ENCODE data around the gene CFAP46. TPM values are rescaled to one million over a fixed set of nuclear protein-coding genes. Genes with fewer than 3 reads are reported as not detected.

The CFAP46 gene
- total and polyA plus RNA-seq, 2 of the 4 experiments (the other 2 are of a cell fraction) = 1.3 to 1.8 TPM

GRCh38 chr10:132916421-132916841 is 25.9 kb downstream of the CFAP46 start:
- Histone ChIP-seq H3K27ac (ENCODE audit: insufficient read depth, low read length) (no peak overlapping the region), H3K79me1 (ENCODE audit: low read depth in 1 of 2, low read length in 2 of 2) (no peaks in the 10 kb centered on the region), H4K8ac (ENCODE audit: low read depth in 2 of 2, low read length in 2 of 2) (no peak overlapping the region), H2BK15ac (ENCODE audit: low read depth, low read length) (no peak overlapping the region), H3K4me1 (ENCODE audit: control insufficient read depth, insufficient read depth, low read length) (no peaks in the 10 kb centered on the region), H2AFZ (replicated peaks; ENCODE audit: low read length, poor library complexity) (no peak overlapping the region), H3K23ac (ENCODE audit: low read depth, low read length) (no peak overlapping the region), H4K91ac (ENCODE audit: insufficient read depth, low read depth, low read length) (no peak overlapping the region), H2AK5ac (ENCODE audit: low read depth, low read length) (no peak overlapping the region), H3K9ac (ENCODE audit: low read depth, low read length) (no peak overlapping the region), H3K4ac (ENCODE audit: low read depth, low read length) (no peak overlapping the region), H3K9me3 (ENCODE audit: control insufficient read depth, insufficient read depth, low read length) (no peaks in the 10 kb centered on the region), H2BK20ac (ENCODE audit: low read depth, low read length) (no peak overlapping the region), H4K20me1 (ENCODE audit: insufficient read depth, low read length) (no peaks in the 10 kb centered on the region), H3K4me2 (ENCODE audit: low read depth, low read length) (no peak overlapping the region), H3K56ac (ENCODE audit: extremely low read depth, insufficient read depth, low read length) (no peak overlapping the region), H3K14ac (replicated peaks; ENCODE audit: low read depth, low read length) (no peak overlapping the region), H3K4me3 (ENCODE audit: insufficient read depth, low read depth, low read length) (no peak overlapping the region), H4K5ac (ENCODE audit: low read depth, low read length) (no peak overlapping the region), H2BK5ac (ENCODE audit: low read depth, low read length, poor library complexity, severe bottlenecking) (no peak overlapping the region), H2AK9ac (replicated peaks; ENCODE audit: low read depth, low read length, poor library complexity) (no peak overlapping the region), H3K9me1 (ENCODE audit: insufficient read depth, low read length) (no peaks in the 10 kb centered on the region), H3K18ac (ENCODE audit: low read depth, low read length) (no peak overlapping the region), H3K27me3 (ENCODE audit: control insufficient read depth, insufficient read depth, low read length) (no peaks in the 10 kb centered on the region), H3K36me3 (ENCODE audit: control insufficient read depth, insufficient read depth, low read length) (no peaks in the 10 kb centered on the region), H2BK120ac (ENCODE audit: low read depth, low read length) (no peak overlapping the region)
- intact Hi-C loops (cut with micrococcal nuclease) = no loop called here
- dilution Hi-C loops (cut with HindIII; ENCODE audit: low sequenced_read_pairs, unreplicated experiment) = no loop called here
- ChIA-PET POLR2A (ENCODE audit: unreplicated experiment) (no interaction called here), CTCF (no interaction called here)
- in situ Hi-C loops (cut with MboI; ENCODE audit: low sequenced_read_pairs) = no loop called here
- no peak for ATAC-seq (ENCODE audit: low read depth)
- BruUV-seq (replicated peaks) = no TSS peak
- TF ChIP-seq CTCF (conservative IDR thresholded peaks at IDR 0.05; ENCODE audit: low read depth, low read length) (no peak), USF2 (IDR thresholded peaks at IDR 0.05; ENCODE audit: low read depth, low read length) (no peak), FOS (IDR thresholded peaks at IDR 0.05; ENCODE audit: low read depth, low read length) (no peak), POLR2A (IDR thresholded peaks at IDR 0.05; ENCODE audit: low read depth, low read length) (no peak)
- WGBS, 2 experiments (ENCODE audit: extremely low coverage in 2 of 2, insufficient read length in 1 of 2) = 74% methylated on average over 11 of the region's 19 CpGs; no CpG with 5 or more reads in 1 of the 2 experiments
- no peak for DNase-seq
